ENCODE results near the gene LGMN.

DNA sequence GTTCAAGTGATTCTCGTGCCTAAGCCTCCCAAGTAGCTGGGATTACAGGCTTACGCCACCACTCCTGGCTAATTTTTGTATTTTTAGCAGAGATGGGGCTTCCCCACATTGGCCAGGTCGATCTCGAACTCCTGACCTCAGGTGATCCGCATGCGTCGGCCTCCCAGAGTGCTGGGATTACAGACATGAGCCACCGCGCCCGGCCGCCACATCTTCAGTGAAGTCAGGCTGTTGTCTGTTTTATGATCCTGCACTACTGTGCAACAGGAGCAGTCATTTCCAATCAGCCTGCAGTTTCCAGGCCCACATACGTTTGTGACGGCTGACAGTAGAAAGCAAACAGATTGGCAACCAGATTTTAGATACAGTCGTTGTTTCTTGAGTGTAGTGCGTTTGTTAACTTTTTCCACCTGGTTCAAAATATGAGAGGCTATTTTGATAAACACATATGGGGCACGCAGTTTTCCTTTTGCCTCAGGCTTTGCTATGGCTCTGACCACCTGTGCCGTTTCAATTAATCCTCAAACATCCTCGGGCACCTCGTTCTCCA lies 74.8 kb downstream of the LGMN start:
- TF ChIP-seq ZNF18 (tag by site-specific recombination; IDR thresholded peaks at IDR 0.05) = no peak
- no peak for TF ChIP-seq ZFP69B (tag by site-specific recombination; IDR thresholded peaks at IDR 0.05)
- TF ChIP-seq ZNF24 (tag by site-specific recombination; IDR thresholded peaks at IDR 0.05) = no peak
- TF ChIP-seq ZNF157 (tag by site-specific recombination; IDR thresholded peaks at IDR 0.05) = no peak
- no peak for TF ChIP-seq ZBTB44 (tag by site-specific recombination; IDR thresholded peaks at IDR 0.05)
- no peak for TF ChIP-seq ZNF140 (tag by site-specific recombination; IDR thresholded peaks at IDR 0.05)
- TF ChIP-seq CTCF (tag by site-specific recombination; IDR thresholded peaks at IDR 0.05) = no peak
- TF ChIP-seq YY1 (tag by site-specific recombination; IDR thresholded peaks at IDR 0.05) = no peak
- TF ChIP-seq ZNF274 (IDR thresholded peaks at IDR 0.05; ENCODE audit: low read length) = no peak
- no peak for TF ChIP-seq ZNF274 (tag by site-specific recombination; IDR thresholded peaks at IDR 0.05; ENCODE audit: borderline replicate concordance)
- no peak for TF ChIP-seq ZBTB26 (tag by site-specific recombination; optimal IDR thresholded peaks at IDR 0.05)
- no peak for TF ChIP-seq ZNF121 (tag by site-specific recombination; IDR thresholded peaks at IDR 0.05)
- TF ChIP-seq ZEB2 (tag by site-specific recombination; IDR thresholded peaks at IDR 0.05) = no peak

Data from HEK293 (cell line).